K562 (cell line): ENCODE data around the gene EPGN. TPM values are rescaled to one million over a fixed set of nuclear protein-coding genes. Genes with fewer than 3 reads are reported as not detected.
A peak's percentile ranks its signal among the peaks of the same experiment; 100 is the strongest.

Experiments
- ARID4B ChIP-seq: sonication (generic); formaldehyde crosslinking; IDR thresholded peaks from 2 replicates; pipeline ENCODE4 v1.8.0; 2022; ENCODE audit warnings: mild to moderate bottlenecking, missing genetic modification reagents
- BMI1 ChIP-seq: fragments of 150-350 bp; IDR thresholded peaks from 2 replicates; pipeline ENCODE4 v1.6.1; 2014; ENCODE audit warnings: low read length
- C11orf30 ChIP-seq: fragments of 450-650 bp; IDR thresholded peaks from 2 replicates; pipeline ENCODE4 v1.6.1; 2016; ENCODE audit warnings: low read depth, mild to moderate bottlenecking
- CHCHD3 ChIP-seq: fragments of 250-450 bp; sonication (Bioruptor Pico); IDR thresholded peaks from 2 replicates; pipeline ENCODE4 v2.1.2; 2022; ENCODE audit warnings: mild to moderate bottlenecking
- EP400 ChIP-seq: fragments of 450-650 bp; IDR thresholded peaks from 2 replicates; pipeline ENCODE4 v1.6.1; 2017; ENCODE audit warnings: antibody characterized with exemption, mild to moderate bottlenecking, moderate library complexity
- ESRRA ChIP-seq: fragments of 450-650 bp; IDR thresholded peaks from 2 replicates; pipeline ENCODE4 v1.6.1; 2014; ENCODE audit warnings: low read depth, mild to moderate bottlenecking, moderate library complexity, borderline replicate concordance
- ETS2 ChIP-seq: IDR thresholded peaks from 2 replicates; pipeline ENCODE4 v1.6.1; 2016; ENCODE audit warnings: borderline replicate concordance, missing genetic modification characterization, mild to moderate bottlenecking, moderate library complexity, missing compliant biosample characterization; ENCODE audit not compliant: poor library complexity, severe bottlenecking
- HDAC6 ChIP-seq: IDR thresholded peaks from 2 replicates; pipeline ENCODE4 v1.6.1; 2012; ENCODE audit warnings: low read depth, mild to moderate bottlenecking, control low read depth, inconsistent platforms, low read length, moderate library complexity
- HEY1 ChIP-seq: fragments of 250-450 bp; sonication (Bioruptor Pico); IDR thresholded peaks from 2 replicates; pipeline ENCODE4 v1.5.0; 2020; ENCODE audit warnings: mild to moderate bottlenecking, moderate library complexity, borderline replicate concordance
- KDM1A ChIP-seq, 2 experiments: fragments of 450-650 bp; IDR thresholded peaks; 2 replicates each; pipeline ENCODE4 v1.6.1; 2016; ENCODE audit warnings: mild to moderate bottlenecking in 2 of 2
- KLF6 ChIP-seq: fragments of 250-450 bp; sonication (Bioruptor Pico); IDR thresholded peaks from 2 replicates; pipeline ENCODE4 v1.4.0; 2020; ENCODE audit warnings: mild to moderate bottlenecking, moderate library complexity, borderline replicate concordance
- MAX ChIP-seq: sonication (generic); formaldehyde crosslinking; IDR thresholded peaks from 2 replicates; pipeline ENCODE4 v1.9.0; 2022; ENCODE audit warnings: mild to moderate bottlenecking, missing genetic modification reagents
- MAZ ChIP-seq, 2 experiments: fragments of 450-650 bp in 1 of 2; sonication (generic) in 1 of 2; formaldehyde crosslinking; IDR thresholded peaks in 1 of 2; conservative IDR thresholded peaks in 1 of 2; 2 replicates each; pipeline versions ENCODE4 v1.4.0 to v1.5.0; 2020; ENCODE audit warnings: mild to moderate bottlenecking in 1 of 2, missing genetic modification reagents in 1 of 2
- PREB ChIP-seq: sonication (generic); formaldehyde crosslinking; IDR thresholded peaks from 2 replicates; pipeline ENCODE4 v1.8.1; 2023; ENCODE audit warnings: mild to moderate bottlenecking, missing genetic modification reagents
- TBL1XR1 ChIP-seq, 2 experiments: IDR thresholded peaks; 2 replicates each; pipeline ENCODE4 v1.6.1; 2012; ENCODE audit warnings: improper control_type of control experiment in 2 of 2, low read length in 2 of 2, mild to moderate bottlenecking in 1 of 2
- ZFX ChIP-seq: sonication (generic); formaldehyde crosslinking; IDR thresholded peaks from 2 replicates; pipeline ENCODE4 v1.8.0; 2022; ENCODE audit warnings: mild to moderate bottlenecking, missing genetic modification reagents, moderate library complexity
- ZKSCAN1 ChIP-seq: fragments of 150-350 bp; IDR thresholded peaks from 2 replicates; pipeline ENCODE4 v1.6.1; 2016; ENCODE audit warnings: low read depth, low read length
- ZNF24 ChIP-seq: fragments of 450-650 bp; IDR thresholded peaks from 2 replicates; pipeline ENCODE4 v1.6.1; 2016
- ZNF512 ChIP-seq: IDR thresholded peaks from 2 replicates; pipeline ENCODE4 v1.6.1; 2016; ENCODE audit warnings: missing genetic modification characterization, missing compliant biosample characterization
- polyA plus RNA-seq, 8 experiments: library from polyadenylated mRNA; depleted of rRNA in 4 of 8; stranded (reverse) in 5 of 8; unstranded in 3 of 8; fragments of >200 nt; fragmentation: Nextera tagmentation in 2 of 8; fragmentation: Illumina TruSeq in 1 of 8; extraction: Ambion mirVana in 2 of 8; extraction: Trizol in 1 of 8; gene quantifications; 2 replicates each; pipeline versions ENCODE4 v1.2.1 to v1.2.3, GENCODE V29; 2011 to 2014; ENCODE audit warnings: inconsistent platforms in 1 of 8, missing spikeins in 1 of 8
- total RNA-seq, 7 experiments: library from RNA; depleted of rRNA in 6 of 7; stranded (reverse); fragments of >200 nt in 6 of 7; fragmentation: Illumina TruSeq in 2 of 7; extraction: Trizol in 2 of 7; gene quantifications; 2 replicates each; pipeline versions ENCODE4 v1.2.1 to v1.2.3, GENCODE V29; 2011 to 2021; ENCODE audit warnings: low replicate concordance in 1 of 7

EPGN gene
- total and polyA plus RNA-seq, 9 of the 15 experiments (the other 6 are each of a cell fraction or from before 2014, with no cell fraction given) = 0.10 to 0.56 TPM; not detected in 7

GRCh38 chr4:74364652-74365491 lies 56.6 kb downstream of the EPGN start, which contains the start of gene EREG (continued):
- TF ChIP-seq EP400 = no peak; the same call in 1 of the 2 replicates
- no peak for TF ChIP-seq ZNF512 (tag)
- no peak for TF ChIP-seq ETS2 (tag)
- peak; percentile 58; the same call in 1 of the 2 replicates for TF ChIP-seq ARID4B (CRISPR knock-in tag)
- TF ChIP-seq MAX (CRISPR knock-in tag) = 0 out of 2 replicates have a peak, but pooled peaks have one; percentile 31
- TF ChIP-seq ZFX (CRISPR knock-in tag) = peak; percentile 60; the same call in 1 of the 2 replicates
- no peak for TF ChIP-seq HDAC6
- peak in 1 of 2 experiments; percentile 15; a peak in 2 of 4 replicates for TF ChIP-seq KDM1A (IDR thresholded peaks at IDR 0.05)
- no peak for TF ChIP-seq TBL1XR1 (IDR thresholded peaks at IDR 0.05; ENCODE audit: low read length in 2 of 2)
- no peak for TF ChIP-seq C11orf30
- no peak for TF ChIP-seq KLF6 (CRISPR knock-in tag)
- no peak for TF ChIP-seq ZNF24
- no peak for TF ChIP-seq BMI1
- no peak for TF ChIP-seq PREB
- TF ChIP-seq CHCHD3 (CRISPR knock-in tag) = no peak
- TF ChIP-seq HEY1 (CRISPR knock-in tag) = no peak
- TF ChIP-seq ESRRA = no peak
- no peak for TF ChIP-seq ZKSCAN1
- peak in 1 of 2 experiments; percentile 20; a peak in 1 of 4 replicates for TF ChIP-seq MAZ (CRISPR knock-in tag; conservative IDR thresholded peaks at IDR 0.05 in 1 of 2, IDR thresholded peaks at IDR 0.05 in 1 of 2)
